Measurements from ENCODE around the gene PA2G4. TPM values are rescaled to one million over a fixed set of nuclear protein-coding genes. Genes with fewer than 3 reads are reported as not detected.
A peak's percentile ranks its signal among the peaks of the same experiment; 100 is the strongest.

Gene PA2G4
- total RNA-seq, 2 experiments from 2014 or later = 51.0 to 61.0 TPM

GRCh38 chr12:56158029-56158925, 53.9 kb downstream of the PA2G4 start, which contains the start of gene MYL6:
TSS of gene MYL6 (plus strand) at chr12:56158359. CDS start at chr12:56158402, 43 bp downstream.
- no peaks in the 10 kb centered on the region for H3K27me3 ChIP-seq (ENCODE audit: control insufficient read depth in 1 of 2, insufficient read depth in 2 of 2, low read length in 2 of 2)
- peak within 1 kb of the TSS; percentile 92 for H3K27ac Mint-ChIP-seq
- intact Hi-C loops (cut with DNase I, micrococcal nuclease) = loop anchor here in 1 of 2 experiments (1.0 kb wide), 1 partner anchor 30 kb away; the partner anchor contains the start of gene ESYT1
- no peaks in the 10 kb centered on the region for H3K9me3 Mint-ChIP-seq
- H3K4me1 ChIP-seq (ENCODE audit: insufficient read depth, low read length) = peaks cover 52% of the 10 kb centered on the region
- H3K27me3 Mint-ChIP-seq = no peaks in the 10 kb centered on the region
- peak within 1 kb of the TSS; percentile 96 for H3K4me3 Mint-ChIP-seq
- H3K36me3 ChIP-seq (ENCODE audit: insufficient read depth, low read length) = peaks cover 42% of the 10 kb centered on the region
- peak within 1 kb of the TSS; percentile 78 for H3K4me3 ChIP-seq (ENCODE audit: low read length)
- H3K36me3 Mint-ChIP-seq (ENCODE audit: low read depth) = peaks cover 50% of the 10 kb centered on the region
- ATAC-seq (ENCODE audit: poor library complexity) (peak; percentile 80), DNase-seq (peak; percentile 77 to 98 (median 86))
- H3K9me3 ChIP-seq (ENCODE audit: control insufficient read depth in 1 of 2, insufficient read depth in 1 of 2, low read length in 2 of 2) = no peaks in the 10 kb centered on the region
- POLR2A ChIA-PET = interaction anchor here (0.7 to 6.7 kb wide), 11 partner anchors 14 to 202 kb away, joined by 3 to 89 read pairs (median 6); partner anchors contain the start of genes CNPY2, ESYT1, PA2G4 and RNF41
- peak within 1 kb of the TSS; percentile 84 to 92 for H3K27ac ChIP-seq (ENCODE audit: low read depth in 1 of 2, low read length in 2 of 2)
- peaks cover 40% of the 10 kb centered on the region for H3K4me1 Mint-ChIP-seq (ENCODE audit: low read depth)
- TF ChIP-seq CTCF (IDR thresholded peaks at IDR 0.05) = peak; percentile 6
- CTCF ChIA-PET = interaction anchor here (0.6 to 2.8 kb wide), 3 partner anchors 30 to 32 kb away, joined by 3 to 8 read pairs (median 7); partner anchors contain the start of genes ESYT1 and SMARCC2

DNA sequence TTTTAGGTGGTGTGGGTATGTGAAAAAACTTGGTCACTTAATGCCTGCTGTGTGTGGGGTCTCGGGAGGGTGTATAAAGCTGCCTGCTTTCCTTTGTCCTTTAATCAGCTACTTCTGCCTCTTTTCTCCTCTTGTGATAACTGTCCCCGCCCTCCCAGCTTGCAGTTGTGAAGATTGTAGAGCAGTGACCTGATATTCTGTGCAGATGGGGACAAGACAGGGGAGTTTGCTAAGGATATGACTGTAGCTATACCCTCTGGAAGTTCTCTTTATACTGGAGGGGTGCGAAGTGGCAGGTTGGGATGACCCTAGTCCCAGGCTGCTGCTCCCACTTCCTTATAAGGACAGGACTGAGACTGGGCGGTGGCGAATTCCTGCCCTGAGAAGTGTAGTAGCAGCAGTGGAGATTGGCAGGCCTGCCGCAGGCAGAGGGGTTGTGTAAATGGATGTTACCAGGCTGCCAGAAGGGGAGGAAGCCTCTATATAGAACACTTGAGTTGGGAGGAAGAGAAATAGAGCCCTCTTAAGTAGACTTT, 54.6 kb downstream of the PA2G4 start:
- H3K27me3 ChIP-seq (ENCODE audit: control insufficient read depth in 1 of 2, insufficient read depth in 2 of 2, low read length in 2 of 2) = no peaks in the 10 kb centered on the region
- H3K27me3 Mint-ChIP-seq = no peaks in the 10 kb centered on the region
- peak overlapping the region; percentile 78 for H3K4me3 ChIP-seq (ENCODE audit: low read length)
- peak overlapping the region; percentile 84 to 92 for H3K27ac ChIP-seq (ENCODE audit: low read depth in 1 of 2, low read length in 2 of 2)
- H3K4me1 ChIP-seq (ENCODE audit: insufficient read depth, low read length) = peaks cover 50% of the 10 kb centered on the region
- intact Hi-C loops (cut with DNase I, micrococcal nuclease) = loop anchor here in 1 of 2 experiments (1.0 kb wide), 1 partner anchor 31 kb away; the partner anchor contains the start of gene ESYT1
- ChIA-PET POLR2A (interaction anchor here (0.8 to 6.7 kb wide), 10 partner anchors 11 to 157 kb away, joined by 3 to 89 read pairs (median 4); partner anchors contain the start of genes CNPY2, ESYT1, PA2G4 and RNF41), CTCF (interaction anchor here (0.7 to 5.3 kb wide), 4 partner anchors 29 to 107 kb away, joined by 4 to 42 read pairs (median 6); partner anchors contain the start of genes SMARCC2 and ZC3H10)
- no peaks in the 10 kb centered on the region for H3K9me3 Mint-ChIP-seq
- no peak for TF ChIP-seq CTCF (IDR thresholded peaks at IDR 0.05)
- peaks cover 57% of the 10 kb centered on the region for H3K36me3 Mint-ChIP-seq (ENCODE audit: low read depth)
- peak overlapping the region; percentile 96 for H3K4me3 Mint-ChIP-seq
- no peaks in the 10 kb centered on the region for H3K9me3 ChIP-seq (ENCODE audit: control insufficient read depth in 1 of 2, insufficient read depth in 1 of 2, low read length in 2 of 2)
- H3K36me3 ChIP-seq (ENCODE audit: insufficient read depth, low read length) = peaks cover 49% of the 10 kb centered on the region
- DNase-seq = peak in 4 of 14 experiments; percentile 40 to 55 (median 43)
- peaks cover 40% of the 10 kb centered on the region for H3K4me1 Mint-ChIP-seq (ENCODE audit: low read depth)
- H3K27ac Mint-ChIP-seq = peak overlapping the region; percentile 92
- no peak for ATAC-seq (ENCODE audit: poor library complexity)
